ENCODE measurements around the gene SPART.
A peak's percentile ranks its signal among the peaks of the same experiment; 100 is the strongest.

Gene SPART

GRCh38 chr13:36371185-36371584, 25.0 kb upstream of the SPART start:
- TF ChIP-seq, protein P1, sequence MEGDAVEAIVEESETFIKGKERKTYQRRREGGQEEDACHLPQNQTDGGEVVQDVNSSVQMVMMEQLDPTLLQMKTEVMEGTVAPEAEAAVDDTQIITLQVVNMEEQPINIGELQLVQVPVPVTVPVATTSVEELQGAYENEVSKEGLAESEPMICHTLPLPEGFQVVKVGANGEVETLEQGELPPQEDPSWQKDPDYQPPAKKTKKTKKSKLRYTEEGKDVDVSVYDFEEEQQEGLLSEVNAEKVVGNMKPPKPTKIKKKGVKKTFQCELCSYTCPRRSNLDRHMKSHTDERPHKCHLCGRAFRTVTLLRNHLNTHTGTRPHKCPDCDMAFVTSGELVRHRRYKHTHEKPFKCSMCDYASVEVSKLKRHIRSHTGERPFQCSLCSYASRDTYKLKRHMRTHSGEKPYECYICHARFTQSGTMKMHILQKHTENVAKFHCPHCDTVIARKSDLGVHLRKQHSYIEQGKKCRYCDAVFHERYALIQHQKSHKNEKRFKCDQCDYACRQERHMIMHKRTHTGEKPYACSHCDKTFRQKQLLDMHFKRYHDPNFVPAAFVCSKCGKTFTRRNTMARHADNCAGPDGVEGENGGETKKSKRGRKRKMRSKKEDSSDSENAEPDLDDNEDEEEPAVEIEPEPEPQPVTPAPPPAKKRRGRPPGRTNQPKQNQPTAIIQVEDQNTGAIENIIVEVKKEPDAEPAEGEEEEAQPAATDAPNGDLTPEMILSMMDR (conservative IDR thresholded peaks at IDR 0.05; ENCODE audit: low read depth, low read length), result no peak
- no peak for DNase-seq (ENCODE audit: low read depth)
- no peak overlapping the region for H3K4me3 ChIP-seq (ENCODE audit: low read depth, low read length)

DNA sequence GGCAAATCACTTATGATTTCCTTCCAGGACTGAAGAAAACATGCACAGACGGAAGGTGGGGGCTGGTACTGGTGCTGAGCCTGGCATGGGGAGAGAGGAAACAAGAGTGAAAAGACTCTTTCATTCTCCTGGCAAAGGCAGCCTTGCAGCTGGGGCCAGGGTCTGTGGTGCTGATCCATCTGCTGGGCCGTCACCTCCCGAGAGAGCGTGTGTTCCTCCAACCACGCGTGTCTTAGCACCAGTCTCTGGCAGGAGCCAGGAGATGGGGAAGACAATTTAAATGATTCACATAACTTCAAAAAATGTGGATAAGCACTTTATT, 23.9 kb upstream of the SPART start:
- TF ChIP-seq, protein P1 (conservative IDR thresholded peaks at IDR 0.05; ENCODE audit: low read depth, low read length), result no peak
- no peak overlapping the region for H3K4me3 ChIP-seq (ENCODE audit: low read depth, low read length)

DNA sequence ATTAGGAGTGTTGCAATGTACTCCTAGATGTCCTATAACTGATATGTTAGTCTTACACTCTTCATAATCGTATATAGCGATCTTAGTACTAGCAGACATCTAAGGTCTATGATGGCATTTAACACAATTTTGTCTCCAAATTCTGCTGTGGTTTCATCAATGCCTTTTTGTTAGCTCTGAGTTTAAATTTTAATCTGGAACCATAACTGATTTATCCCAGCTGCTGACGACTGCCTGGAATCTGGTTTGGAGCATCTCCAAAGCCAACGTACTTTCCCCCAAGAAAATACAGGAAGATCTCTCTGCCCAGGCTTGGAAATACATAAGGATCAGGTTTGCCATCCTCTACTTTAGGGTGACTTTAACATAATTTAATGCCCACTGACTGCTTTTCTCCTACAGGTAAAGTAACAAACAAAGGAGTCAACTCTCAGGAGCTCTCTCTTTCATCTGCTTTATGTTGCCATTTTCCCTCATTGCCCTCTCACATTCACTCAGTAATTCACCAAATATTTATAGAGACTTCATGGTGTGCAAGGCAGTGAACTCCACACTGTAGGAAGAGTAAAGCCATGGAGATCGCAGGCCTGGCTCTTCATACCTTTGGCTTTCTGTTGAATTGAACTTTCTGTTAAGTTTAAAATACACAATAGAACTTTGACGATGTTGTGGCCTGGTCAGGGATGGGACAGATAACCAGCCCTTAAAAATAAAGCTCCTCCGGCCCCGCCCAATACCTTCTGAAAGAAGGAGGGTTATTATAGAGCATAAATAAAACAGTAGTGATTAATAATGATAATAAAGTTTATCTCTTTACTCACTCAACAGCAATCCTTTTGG, 23.3 kb upstream of the SPART start:
- TF ChIP-seq, protein P1 (conservative IDR thresholded peaks at IDR 0.05; ENCODE audit: low read depth, low read length), result no peak
- DNase-seq (ENCODE audit: low read depth), result no peak
- no peak overlapping the region for H3K4me3 ChIP-seq (ENCODE audit: low read depth, low read length)

More for the DNA sequence above, 23.9 kb upstream of the SPART start:
- no peak for DNase-seq (ENCODE audit: low read depth)

GRCh38 chr13:36366031-36366430, 19.8 kb upstream of the SPART start:
- no peak for DNase-seq (ENCODE audit: low read depth)
- TF ChIP-seq, protein P1 (conservative IDR thresholded peaks at IDR 0.05; ENCODE audit: low read depth, low read length), result no peak
- no peak overlapping the region for H3K4me3 ChIP-seq (ENCODE audit: low read depth, low read length)

GRCh38 chr13:36363366-36363863, 17.2 kb upstream of the SPART start:
- TF ChIP-seq, protein P1 (conservative IDR thresholded peaks at IDR 0.05; ENCODE audit: low read depth, low read length), result no peak

GRCh38 chr13:36362914-36363313, 16.7 kb upstream of the SPART start:
- TF ChIP-seq, protein P1 (conservative IDR thresholded peaks at IDR 0.05; ENCODE audit: low read depth, low read length), result no peak
- no peak for DNase-seq (ENCODE audit: low read depth)
- no peak overlapping the region for H3K4me3 ChIP-seq (ENCODE audit: low read depth, low read length)

More at GRCh38 chr13:36363366-36363863, 17.2 kb upstream of the SPART start:
- no peak for DNase-seq (ENCODE audit: low read depth)
- no peak overlapping the region for H3K4me3 ChIP-seq (ENCODE audit: low read depth, low read length)

GRCh38 chr13:36362251-36362650, 16.1 kb upstream of the SPART start:
- H3K4me3 ChIP-seq (ENCODE audit: low read depth, low read length), result no peak overlapping the region
- DNase-seq (ENCODE audit: low read depth), result peak; percentile 81
- TF ChIP-seq, protein P1 (conservative IDR thresholded peaks at IDR 0.05; ENCODE audit: low read depth, low read length), result no peak
